Heart left ventricle (tissue), 13 donors: ENCODE results near the gene ALCAM.

Source experiments
- CTCF ChIP-seq, 12 donors: fragments of 200-600 bp; sonication (generic) in 4 of 12; IDR thresholded peaks; one replicate each; pipeline versions ENCODE4 v1.5.0 to v1.8.0; 2018 to 2022; ENCODE audit warnings: antibody characterized with exemption in 12 of 12, mild to moderate bottlenecking in 5 of 12
- POLR2A ChIP-seq, 2 donors: fragments of 450-650 bp; IDR thresholded peaks; one replicate each; pipeline ENCODE4 v1.6.1; 2017; ENCODE audit warnings: antibody characterized with exemption in 2 of 2, mild to moderate bottlenecking in 2 of 2, moderate library complexity in 2 of 2
- donor health status: ischemic (EF 13 %, LVEDD 7.1; RV severe dilation, severe dysfunction).
- donor health status: DM: no; HTN: yes; CAD: no.
- donor health status: DM: no; HTN: no; CAD: no.
- donor health status: ischemic (EF 25% LVEDD 6.9; RV normal size, moderate dysfunction).
- donor health status: ischemic (EF 25% LVEDD 5.7; RV mildly dilated, moderate dysfunction).
- donor health status: ischemic (EF 35%, LVEDD 5.7; RV mildly dilated, moderate dysfunction).
- donor health status: nonischemic (EF 11% LVEDD 7.7; RV severe dilation, severe dysfunction).
- donor health status: DM: yes; HTN: yes; CAD: no.
- donor health status: PGD.
- donor health status: ischemic (EF 29% LVEDD 5.4; RV normal size, mild dysfunction).
- donor health status: nonischemic (EF 23%, LVEDD 6.1; RV moderate dilation, normal function).

GRCh38 chr3:105512061-105512460 lies 145.4 kb downstream of the ALCAM start:
- TF ChIP-seq CTCF (IDR thresholded peaks at IDR 0.05) (no peak), POLR2A (IDR thresholded peaks at IDR 0.05) (no peak)
